Activated CD8-positive, alpha-beta memory T cell treated with anti-CD3 and anti-CD28 coated beads, Interleukin-2, amount 50 U/mL, for 48 hours (primary cell): Measurements from ENCODE around the gene CYP1B1.
A peak's percentile ranks its signal among the peaks of the same experiment; 100 is the strongest.
"Not testable (repeated sequence)": the region's sequence is repeated elsewhere in the genome, so short reads cannot be mapped to it uniquely, and the experiment has no call there.

ENCODE experiments used
- DNase-seq: peaks from one replicate; pipeline ENCODE4 v3.0.0-alpha.2; 2020

The CYP1B1 gene

DNA sequence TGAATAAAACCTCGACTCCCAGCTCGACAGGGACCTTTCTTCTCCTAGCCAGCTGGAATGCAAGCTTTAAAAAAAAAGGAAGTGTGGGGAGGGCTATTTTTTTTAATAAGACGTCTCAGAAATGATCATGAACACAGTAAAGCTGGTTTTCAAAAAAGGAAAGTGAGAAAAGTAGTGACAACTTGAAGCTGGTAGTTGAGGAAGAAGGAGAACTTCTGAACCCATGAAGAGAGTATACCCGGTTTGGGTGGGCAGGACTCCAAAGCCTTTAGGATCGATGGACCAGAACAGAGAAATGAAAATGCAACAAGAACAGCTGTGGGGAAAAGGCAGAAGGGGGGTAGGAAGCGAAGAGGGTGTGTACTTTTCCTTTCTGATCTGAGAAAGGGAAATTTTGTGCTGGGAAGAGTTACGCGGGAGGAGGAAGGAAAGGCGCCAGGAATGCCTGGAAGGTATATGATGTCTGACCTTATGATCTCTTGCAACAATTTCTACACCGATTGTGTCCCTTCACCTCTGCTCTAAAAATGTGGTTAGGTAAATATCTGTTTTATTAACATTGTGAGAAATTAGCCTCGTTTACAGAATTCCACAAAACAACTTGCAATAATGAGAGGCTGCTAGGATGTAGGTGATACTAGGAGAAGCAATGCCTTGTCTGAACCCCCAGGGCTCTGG is 22.6 kb upstream of the CYP1B1 start:
- no peak for DNase-seq

DNA sequence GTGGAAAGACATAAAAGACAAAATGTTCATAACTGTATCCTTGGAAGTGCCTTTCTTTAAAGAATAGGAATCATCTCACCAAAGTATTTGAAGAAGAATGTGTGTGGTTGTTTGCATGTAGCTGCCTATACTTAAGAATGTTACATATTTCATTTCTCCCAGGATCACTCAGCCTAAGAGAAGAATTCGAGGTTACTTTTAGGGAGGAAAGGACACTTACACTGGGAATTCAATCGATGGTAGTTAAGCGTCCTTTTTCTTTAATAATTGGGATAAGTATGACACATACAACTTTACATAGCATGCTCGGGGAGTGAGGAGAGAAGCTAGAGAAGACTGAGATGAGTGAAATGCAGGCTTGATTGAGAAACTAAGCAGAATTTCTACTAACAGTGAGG is 22.0 kb upstream of the CYP1B1 start:
- no peak for DNase-seq

DNA sequence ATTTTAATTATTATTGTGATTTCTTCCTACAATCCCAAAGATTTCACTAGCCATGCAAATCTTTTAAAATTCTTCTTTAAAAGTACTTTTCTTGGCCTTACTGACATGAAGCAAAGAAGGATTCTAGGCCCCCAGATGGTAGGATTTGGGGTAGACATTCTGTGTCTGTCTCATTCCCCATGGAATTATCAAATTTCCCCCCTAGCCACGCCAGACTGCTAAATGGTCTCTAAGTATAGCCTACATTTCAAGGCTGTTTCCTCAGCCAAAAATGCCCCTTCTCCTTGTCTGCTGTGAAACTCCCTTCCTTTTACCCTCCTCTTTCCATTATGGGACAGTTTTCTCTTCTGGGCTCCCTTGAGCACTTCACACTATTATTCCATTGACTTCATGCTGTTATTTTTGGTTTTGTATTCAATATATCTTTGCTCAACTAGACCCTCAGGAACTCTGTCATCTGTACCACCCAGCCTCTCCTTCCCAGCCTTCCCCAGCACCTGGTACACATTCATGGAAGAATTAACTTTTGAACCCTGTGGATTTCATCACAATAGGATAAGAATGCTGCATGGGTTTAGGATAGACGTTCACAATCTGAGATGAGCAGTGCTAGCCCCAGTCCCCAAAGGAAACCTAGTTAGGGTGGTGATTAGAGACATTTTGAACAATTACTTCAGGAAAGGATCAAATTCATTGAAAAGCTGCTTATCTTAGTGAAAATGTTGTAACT is 21.5 kb upstream of the CYP1B1 start:
- no peak for DNase-seq

DNA sequence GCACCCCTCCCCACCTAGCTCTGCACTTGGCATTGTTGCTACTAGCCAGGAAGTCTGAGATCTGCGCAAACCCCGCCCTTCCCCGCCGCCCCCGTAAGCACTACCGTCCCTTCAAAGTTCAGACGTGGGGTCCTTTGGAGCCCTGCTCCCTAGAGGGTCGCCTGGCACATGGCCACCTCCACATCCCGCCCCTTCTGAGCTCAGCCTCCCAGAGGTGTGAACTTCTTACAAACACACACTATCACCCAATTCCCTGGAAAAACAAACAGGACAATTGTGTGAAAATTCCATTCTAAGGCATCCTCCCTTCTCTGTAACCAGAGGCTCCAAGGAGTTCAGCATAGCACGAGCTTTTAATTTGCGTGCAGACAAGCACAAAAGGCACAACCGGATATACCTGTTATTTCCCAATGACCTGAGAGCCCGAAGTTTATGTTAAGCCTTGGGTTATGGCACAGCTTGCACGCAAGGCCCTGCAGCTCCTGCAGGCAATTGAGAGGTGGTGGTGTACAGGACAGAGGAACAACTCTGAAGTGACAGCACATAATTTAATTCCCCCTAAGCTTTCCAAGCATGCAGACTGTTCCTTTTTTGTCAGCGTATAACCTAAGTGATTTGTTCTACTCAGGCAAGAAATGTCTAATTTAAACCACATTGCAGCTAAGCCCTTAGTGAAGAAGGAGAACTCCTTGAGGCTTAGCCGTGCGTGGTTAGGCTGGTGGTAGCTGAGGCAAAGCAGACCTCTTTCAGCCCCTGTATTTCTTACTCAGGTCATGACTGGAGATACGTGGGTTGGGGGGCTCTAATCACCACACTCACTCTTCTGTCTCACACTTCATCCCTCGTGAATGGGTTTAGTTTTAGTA is 20.3 kb upstream of the CYP1B1 start:
- DNase-seq, result no peak

DNA sequence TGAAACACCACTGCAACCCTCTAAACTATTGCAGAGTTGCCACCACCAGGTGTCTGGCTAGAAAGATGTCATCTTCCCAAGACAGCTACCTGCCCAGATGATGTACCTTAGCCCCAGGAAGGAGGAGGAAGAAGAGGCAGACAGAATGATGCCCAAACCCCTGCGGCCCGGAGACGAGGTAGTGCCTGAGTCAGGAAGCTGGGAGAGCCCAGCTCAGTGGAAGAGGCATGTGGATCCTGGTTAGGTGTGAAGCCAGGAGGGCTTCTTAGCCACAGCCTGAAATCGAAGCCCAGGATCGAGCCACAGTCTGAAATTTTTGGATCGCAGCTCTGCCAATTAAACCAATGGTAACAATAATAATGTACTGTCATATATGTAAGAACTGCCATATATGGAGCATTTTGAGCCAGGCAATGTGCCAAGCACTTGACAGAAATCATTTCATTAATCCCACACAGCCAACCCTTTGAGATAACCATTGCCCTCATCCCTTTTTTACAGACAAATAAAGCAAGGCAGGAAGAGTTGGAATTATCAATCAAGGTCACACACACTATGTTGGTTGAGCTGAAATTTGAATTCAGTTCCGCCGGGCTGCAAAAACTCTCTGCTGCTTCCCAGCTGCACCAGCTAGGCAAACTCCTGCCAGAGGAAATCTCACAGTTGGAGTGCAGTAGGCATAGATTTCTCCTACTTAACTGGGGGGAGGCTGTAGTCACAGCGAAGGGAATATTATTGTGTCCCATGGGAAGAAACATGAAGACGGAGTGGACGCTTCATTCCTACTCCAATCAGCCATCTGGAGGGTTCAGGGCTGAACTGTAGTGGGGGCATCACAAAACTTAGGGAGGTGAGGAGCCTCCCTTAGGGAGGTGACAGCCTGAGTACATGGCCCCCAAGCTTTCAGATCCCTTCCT is 19.4 kb upstream of the CYP1B1 start:
- no peak for DNase-seq

DNA sequence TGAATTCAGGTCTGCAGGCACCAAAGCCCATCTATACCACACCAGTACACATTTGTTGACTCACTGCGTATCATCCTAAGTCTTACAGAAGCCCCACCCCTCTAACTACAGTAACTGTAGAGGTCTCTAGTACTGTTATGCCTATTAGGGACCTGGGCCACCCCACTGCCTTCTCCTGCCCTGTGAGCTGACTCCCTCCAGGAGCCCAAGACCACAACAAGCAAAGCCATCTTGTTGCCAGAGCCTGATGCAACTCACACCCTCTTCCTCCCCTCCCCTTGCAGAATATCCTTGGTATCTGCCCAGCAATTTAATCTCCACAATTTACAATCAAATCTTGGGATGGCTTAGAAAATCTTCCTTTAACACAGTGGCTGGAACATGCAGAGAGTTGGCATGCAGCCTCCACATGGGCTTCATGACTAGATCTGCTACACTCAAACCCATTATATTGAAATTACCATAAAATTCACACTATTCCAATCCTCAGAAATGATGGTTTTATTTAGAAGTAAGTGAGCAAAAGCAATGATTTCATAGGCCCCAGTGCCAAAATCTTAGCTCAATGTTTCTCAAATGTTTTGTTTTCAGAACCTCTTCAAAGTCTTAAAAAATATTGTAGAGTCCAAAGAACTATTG is 17.7 kb upstream of the CYP1B1 start:
- no peak for DNase-seq

DNA sequence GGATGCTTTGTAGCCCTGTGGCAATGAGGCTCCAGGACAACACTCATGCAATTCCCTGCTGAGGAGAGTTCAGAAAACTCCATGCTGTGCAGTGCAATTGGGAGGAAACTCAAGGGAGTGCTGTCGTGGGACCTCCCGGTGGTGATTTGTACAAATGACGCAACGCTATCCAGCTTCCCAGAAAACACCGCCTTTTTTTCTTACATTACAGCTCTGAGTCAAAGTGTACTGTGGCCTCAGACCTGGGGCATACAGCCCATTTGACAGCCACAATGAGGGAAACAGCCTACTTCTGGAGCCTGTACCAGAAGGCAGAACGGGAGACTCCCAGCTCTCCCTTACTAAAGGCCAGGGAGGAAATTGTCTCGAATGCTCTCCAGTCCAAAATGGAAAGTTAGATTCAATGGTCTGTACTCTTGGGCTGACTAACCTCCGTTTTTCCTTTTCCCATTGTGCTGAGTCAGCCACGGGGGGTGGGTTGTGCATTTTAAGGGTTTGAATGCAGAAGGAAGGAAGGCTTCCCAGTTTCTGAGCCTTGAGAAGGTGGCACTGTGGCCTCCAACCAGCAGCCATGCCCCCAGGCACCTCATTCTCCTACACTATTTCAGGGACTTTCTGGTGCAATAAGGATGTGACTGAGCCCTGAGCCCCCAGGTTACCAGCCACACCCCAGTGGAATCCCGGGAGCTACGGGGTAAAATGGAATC is 16.4 kb upstream of the CYP1B1 start:
- no peak for DNase-seq

DNA sequence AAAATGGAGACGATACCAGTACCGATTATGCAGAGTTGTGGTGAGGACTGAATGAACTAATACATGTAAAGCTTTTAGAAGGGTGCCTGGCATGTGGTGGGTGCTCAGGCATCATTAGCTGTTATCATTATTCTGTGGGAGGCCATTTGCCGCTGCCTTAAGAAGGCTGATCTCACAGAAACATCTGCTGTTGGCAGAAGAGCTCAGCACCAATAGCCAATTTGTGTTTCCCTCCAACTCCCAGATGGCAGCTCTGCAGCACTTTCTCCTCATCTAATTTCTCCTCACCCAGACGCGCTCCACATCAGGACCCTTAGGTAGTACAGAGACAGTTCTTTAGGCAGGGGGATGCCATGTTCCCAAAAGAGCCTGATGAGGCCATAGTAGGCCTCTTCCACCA is 15.8 kb upstream of the CYP1B1 start:
- DNase-seq, result no peak

DNA sequence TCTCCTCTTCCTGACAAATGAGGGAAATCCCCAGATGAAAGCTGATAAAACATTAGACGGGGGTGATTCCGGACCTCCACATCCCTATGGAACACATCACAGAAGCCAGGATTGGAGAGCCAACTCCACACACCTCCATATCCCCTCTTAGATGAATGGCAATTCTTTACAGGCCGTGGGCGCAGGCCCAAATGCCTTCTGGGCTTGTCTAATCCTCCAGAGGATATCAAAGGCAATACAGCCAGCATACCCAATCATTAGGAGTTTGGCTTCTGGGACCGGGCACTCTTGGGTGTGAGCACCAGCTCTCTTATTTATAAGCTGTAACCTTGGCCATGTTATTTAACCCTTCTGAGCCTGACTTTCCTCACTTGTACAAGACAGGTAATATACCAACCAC is 15.0 kb upstream of the CYP1B1 start:
- no peak for DNase-seq

DNA sequence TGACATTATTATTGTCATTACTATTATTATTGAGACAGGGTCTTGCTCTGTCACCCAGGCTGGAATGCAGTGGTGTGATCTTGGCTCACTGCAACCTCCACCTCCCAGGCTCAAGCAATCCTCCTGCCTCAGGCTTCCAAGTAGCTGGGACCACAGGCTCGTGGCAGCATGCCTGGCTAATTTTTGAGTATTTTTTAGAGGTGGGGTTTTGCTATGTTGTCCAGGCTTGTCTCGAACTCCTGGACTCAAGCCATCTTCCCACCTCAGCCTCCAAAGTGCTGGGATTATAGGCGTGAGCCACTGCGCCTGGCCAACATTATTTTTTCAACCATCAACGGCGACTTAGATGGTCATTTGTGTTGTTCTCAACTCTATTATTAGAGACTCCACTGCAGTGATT is 14.3 kb upstream of the CYP1B1 start:
- DNase-seq, result not testable (repeated sequence)

DNA sequence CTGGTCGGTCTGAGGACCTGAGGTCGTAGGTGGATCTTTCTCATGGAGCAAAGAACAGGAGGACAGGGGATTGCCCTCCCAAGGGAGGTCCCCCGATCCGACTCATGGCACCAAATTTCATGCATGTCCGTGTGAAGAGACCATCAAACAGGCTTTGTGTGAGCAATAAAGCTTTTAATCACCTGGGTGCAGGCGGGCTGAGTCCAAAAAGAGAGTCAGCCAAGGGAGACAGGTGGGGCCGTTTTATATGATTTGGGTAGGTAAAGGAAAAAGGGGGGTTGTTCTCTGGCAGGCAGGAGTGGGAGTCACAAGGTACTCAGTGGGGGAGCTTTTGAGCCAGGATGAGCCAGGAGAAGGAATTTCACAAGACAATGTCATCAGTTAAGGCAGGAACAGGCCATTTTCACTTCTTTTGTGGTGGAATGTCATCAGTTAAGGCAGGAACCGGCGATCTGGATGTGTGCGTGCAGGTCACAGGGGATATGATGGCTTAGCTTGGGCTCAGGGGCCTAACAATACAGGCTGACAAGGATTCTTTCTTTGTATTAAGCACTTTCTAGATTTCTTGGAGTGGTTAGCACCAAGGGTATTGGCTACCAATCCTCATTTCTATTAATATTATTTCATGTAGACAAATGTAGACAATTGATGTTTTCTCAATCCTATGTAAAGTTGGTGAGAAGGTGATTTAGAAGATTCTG is 10.2 kb upstream of the CYP1B1 start:
- DNase-seq, result not testable (repeated sequence)

DNA sequence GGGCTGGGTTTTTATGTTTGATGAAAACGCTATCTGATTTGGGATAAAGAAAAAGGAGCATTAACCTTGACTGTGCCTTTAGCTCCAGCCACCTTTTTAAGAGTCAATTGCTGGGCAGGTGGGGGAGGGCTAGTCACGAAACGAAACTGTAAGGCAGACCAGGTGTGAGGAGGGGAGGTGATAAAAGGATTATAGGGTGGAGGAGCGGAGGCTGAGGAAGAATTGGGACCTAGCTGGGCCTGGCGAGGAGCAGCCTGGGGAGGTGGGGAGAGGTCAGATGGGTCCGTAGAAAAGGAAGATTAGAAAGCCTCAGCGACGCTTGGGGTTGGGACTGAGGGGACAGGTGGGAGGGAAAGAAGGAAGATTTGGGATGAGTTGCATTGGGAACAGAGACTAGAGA is 8.6 kb upstream of the CYP1B1 start:
- not testable (repeated sequence) for DNase-seq

DNA sequence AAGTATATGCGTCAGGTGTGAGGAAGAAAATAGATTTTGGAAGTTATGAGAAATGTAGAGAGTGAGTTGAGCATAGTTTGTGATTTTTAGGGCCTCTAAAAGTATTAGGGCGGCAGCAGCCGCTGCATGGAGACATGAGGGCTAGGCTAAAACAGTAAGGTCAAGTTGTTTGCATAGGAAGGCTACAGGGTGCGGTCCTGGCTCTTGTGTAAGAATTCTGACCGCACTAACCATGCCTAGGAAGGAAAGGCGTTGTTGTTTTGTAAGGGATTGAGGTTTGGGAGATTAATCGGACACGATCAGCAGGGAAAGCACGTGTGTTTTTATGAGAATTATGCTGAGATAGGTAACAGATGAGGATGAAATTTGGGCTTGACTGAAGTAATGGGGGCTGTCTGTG is 6.8 kb upstream of the CYP1B1 start:
- not testable (repeated sequence) for DNase-seq

DNA sequence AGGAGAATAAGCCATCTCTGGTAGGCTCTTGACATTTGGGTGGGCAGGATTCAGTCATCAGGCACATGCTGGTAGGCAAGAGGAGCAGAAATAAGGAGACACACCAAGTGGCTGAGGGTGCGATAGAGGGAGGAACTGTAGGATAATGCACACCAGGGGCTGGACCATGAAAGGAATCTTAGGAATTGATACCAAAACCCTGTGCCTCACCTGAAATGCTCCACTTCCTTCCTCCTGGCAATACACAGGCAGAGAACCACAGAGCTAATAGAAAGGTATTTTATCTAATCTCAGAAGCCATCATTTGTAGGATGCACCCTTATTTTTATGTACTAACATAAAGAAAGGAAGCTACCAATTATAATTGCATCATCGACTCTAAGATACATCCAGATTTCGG is 4.4 kb upstream of the CYP1B1 start:
- no peak for DNase-seq

DNA sequence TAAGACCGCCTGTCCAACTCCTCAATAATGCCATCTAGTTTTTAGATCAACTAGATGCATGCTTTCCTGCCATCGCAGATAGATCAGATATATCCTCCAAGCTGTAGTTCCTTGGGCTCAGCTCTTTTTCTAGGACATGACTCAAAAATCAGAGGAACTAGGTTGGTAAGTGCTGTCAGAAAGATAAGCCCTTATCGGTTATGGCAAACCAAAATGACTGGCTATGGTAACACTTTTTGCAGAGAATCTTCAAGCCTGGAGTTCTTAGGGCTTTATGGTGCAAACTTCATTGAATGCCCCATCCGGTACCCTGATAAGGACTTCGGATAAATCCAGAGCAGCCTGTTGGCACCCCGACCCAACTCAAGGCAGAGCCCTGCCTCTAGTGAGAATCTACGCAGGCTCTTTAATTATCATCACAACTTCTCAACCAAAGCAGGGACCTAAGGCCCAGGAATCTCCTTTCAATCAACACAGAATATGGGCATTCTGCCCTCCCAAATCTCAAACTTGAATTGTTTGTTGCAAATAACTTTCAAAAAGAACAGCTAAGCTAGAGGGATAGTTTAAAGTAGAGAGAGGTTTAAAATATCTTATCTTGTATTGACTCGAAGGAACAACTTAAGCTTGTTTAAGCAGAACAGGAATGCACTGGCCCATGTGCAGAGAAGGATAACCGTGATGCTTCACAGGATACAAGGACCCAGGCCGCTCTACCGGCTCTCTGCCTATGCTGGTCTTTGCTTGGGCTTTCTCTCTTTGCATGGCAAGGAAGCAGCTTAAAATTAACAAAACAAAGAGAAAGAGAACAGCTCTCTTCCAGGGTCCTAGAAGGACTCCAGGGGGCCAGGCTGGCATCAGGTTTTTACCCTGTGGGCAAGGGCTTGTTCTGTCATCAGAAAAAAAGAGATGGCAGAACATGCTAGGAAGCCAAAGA is 3.4 kb upstream of the CYP1B1 start:
- DNase-seq, result no peak

DNA sequence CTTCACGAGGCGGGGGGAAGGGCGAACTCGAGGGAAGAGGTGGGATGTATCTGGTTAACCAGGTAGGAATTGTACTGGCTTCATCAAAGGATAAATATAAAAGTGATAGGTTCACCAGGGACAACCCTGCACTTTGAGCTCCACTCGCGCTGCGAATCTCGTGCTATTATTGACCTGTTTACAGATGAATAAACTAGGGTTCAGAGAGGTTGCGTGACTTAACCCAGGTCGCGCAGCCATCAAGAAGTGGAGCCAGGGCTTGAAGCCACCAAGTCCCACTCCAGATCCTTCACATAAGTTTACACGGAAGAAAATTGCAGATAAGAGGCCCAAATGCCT is 1.4 kb upstream of the CYP1B1 start:
- DNase-seq, result no peak

DNA sequence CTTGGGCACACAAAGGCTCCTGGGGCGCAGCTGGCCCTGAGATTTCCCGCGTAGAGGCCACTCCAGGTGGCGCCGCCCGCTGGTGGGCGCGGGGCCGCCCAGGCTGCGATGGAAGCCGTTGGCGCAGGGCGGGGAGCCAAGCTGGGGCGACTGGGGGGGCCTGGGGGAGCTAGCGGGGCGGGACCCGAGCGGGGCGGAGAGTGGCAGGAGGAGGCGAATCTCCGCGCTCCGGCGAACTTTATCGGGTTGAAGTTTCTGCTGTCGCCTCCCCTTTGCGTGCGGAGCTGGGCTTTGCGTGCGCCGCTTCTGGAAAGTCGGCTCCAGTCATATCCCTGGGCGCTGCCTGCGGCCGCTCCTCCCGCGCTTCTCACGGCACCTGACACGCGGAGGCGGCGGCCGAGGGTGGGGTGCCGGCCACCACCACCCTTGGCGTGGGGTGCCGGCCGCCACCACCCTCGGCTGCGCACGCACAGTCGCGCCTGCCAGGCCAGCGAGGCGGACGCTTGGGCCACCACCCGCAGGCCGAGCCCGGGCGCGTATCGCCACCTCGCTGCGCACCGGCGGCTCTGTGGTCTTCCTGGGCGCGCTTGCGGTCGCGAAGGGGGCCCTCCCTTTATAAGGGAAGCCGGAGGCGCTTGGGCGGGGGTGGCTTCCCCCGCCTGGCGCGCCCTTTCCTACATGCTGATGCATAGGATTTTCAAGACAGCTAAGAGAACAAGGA is 919 bp upstream of the CYP1B1 start:
- peak; percentile 89 for DNase-seq

DNA sequence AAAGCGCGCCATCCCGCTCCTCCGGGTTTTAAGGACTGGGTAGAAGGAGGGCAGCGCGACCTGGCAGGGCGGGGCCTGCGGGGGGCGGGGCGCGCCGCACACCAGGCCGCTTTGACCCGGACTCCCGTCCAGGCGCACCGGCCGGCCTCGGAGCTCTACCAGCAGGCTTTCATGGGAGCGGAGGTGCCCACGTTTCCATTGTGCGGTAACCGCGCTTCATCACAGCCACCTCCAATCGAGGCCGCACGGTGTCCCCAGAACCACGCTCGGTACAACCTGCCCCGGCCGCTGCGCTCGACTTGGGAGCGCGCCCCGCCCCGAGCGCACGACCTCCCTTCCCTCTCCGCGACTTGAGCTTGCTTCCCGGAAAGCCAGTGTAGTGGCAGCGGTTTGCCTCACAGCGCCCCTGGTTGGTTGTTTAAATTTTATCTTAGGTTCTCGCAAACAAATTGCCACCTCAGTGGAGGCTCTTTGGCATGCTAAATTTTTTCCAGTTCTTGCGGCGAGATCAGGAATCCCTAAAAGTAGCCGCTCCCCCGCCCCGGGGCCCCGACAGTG is 280 bp upstream of the CYP1B1 start:
- peak; percentile 85 for DNase-seq
